Activated T-helper 1 cell treated with anti-CD3 and anti-CD28 coated beads, Interleukin-12 subunit alpha, Interleukin-12 subunit beta, Interleukin-2, Interleukin-4 antibody, amounts not matched to agents 30 ng/mL and 10 ng/mL and 1 ng/mL, durations not matched to agents 14 hours and 24 hours and 36 hours (primary cell): Measurements from ENCODE around the gene SLC13A3. TPM values are rescaled to one million over a fixed set of nuclear protein-coding genes. Genes with fewer than 3 reads are reported as not detected.

ENCODE experiments used
- DNase-seq: peaks from one replicate; pipeline ENCODE4 v3.0.0; 2021; ENCODE audit warnings: low spot score
- H3K27ac Mint-ChIP-seq: one replicate; pipeline ENCODE4 v1.8.0; 2021; ENCODE audit warnings: mild to moderate bottlenecking, mixed read lengths
- H3K27me3 Mint-ChIP-seq: one replicate; pipeline ENCODE4 v1.8.0; 2022; ENCODE audit warnings: mild to moderate bottlenecking, moderate library complexity, mixed read lengths; ENCODE audit not compliant: insufficient read depth
- H3K36me3 Mint-ChIP-seq: one replicate; pipeline ENCODE4 v1.8.0; 2021; ENCODE audit warnings: low read depth, mixed read lengths
- H3K4me1 Mint-ChIP-seq: one replicate; pipeline ENCODE4 v1.8.0; 2021; ENCODE audit warnings: low read depth, mixed read lengths
- H3K4me3 Mint-ChIP-seq: one replicate; pipeline ENCODE4 v1.8.0; 2021; ENCODE audit warnings: mild to moderate bottlenecking, moderate library complexity, mixed read lengths
- H3K9me3 Mint-ChIP-seq: one replicate; pipeline ENCODE4 v1.8.0; 2021; ENCODE audit warnings: mixed read lengths
- intact Hi-C: fragments of 100-400 bp; cut with micrococcal nuclease; formaldehyde crosslinking; loops from one replicate; pipeline ENCODE4 v1.15.1; 2024
- total RNA-seq: library from RNA; stranded (reverse); gene quantifications from 2 replicates; pipeline ENCODE4 v1.2.3, GENCODE V29; 2022

The SLC13A3 gene
- total RNA-seq, 1 donor from 2014 or later, result not detected

DNA sequence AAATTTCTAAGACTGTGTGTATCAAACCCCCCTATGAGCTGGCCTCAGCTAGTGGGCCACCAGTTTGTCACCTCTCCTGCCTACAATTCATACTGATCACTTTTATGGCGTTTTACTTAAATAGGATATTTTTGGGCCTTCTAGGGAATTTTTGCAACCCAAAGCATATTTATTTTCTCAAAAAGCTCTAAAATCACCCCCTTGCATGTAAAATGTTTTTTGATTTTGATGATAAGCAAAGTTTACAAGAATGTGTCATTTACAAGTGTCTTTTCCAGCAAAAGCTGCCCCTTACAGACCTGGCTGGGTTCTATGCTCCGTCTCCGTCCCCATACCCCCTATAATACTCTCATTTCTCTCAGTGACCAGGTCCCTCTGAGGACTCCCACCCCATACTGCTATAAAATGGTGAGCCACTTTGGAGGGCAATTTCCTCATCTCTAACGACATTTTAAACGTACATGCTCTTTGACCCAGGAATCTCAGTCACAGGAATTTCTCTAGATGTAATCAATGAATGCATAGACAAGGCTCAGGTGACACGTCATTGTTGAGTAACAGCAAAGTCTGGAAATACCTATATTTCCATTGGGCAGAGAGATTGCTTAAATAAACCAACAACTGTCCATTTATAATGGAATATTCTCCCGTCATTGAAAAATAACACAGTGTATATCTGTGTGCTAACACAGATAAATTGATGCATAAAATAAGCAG, 86.9 kb downstream of the SLC13A3 start:
- Mint-ChIP-seq H3K9me3 (no peaks in the 10 kb centered on the region), H3K27me3 (peaks cover 7% of the 10 kb centered on the region), H3K4me3 (no peak overlapping the region), H3K36me3 (no peaks in the 10 kb centered on the region), H3K27ac (no peak overlapping the region), H3K4me1 (peaks cover 25% of the 10 kb centered on the region)
- DNase-seq, result no peak
- intact Hi-C loops, result no loop called here

DNA sequence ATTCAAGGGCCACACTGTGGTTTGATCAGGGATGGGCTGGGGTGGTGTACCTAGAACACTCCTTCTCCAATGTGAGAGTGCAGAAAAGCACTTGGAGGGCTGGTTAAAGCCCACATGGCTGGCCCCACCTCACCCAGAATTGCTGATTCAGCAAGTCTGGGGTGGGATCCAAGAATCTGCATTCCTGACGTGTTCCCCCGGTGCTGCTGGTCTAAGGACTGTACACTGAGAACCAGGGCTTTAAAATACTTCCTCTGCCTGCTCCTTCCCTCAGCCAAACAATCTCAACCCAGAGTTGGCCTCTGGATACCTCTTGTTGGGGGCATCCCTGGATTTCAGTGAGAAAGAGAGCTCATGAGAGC, 87.4 kb downstream of the SLC13A3 start:
- Mint-ChIP-seq H3K4me1 (peaks cover 26% of the 10 kb centered on the region), H3K36me3 (no peaks in the 10 kb centered on the region), H3K9me3 (no peaks in the 10 kb centered on the region), H3K27ac (no peak overlapping the region), H3K27me3 (peaks cover 7% of the 10 kb centered on the region), H3K4me3 (no peak overlapping the region)
- intact Hi-C loops, result no loop called here
- no peak for DNase-seq

DNA sequence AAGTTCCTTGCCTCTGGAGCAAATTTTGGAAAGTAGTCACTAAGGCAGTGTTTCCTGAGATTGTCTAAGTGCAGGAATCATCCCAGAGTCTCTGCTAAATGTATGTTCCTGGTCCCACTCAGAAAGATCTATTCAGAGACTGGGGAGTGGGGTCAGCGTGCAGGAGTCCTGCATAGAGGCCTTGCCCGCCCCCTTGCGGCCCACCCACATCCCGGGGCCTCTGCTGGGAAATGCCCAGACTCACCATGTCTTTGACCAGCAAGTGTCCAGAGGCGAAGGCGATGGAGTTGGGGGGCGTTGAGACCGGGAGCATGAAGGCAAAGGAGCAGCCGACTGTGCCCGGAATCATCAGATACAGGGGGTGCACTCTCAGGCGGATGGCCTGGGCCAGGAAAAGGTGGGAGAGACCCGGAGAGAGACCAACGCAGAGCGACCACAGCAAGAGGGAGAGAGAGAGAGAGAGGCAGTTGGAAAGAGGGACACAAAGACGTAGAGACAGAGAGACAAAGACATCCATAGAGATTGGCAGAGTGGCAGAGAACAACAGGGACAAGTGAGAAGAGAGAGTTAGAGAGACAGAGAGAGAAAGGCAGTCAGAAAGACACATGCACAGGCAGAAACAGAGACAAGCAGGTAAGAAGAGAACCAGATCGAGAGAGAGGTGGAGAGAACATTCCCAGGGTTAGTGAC, 87.9 kb downstream of the SLC13A3 start:
- H3K9me3 Mint-ChIP-seq, result no peaks in the 10 kb centered on the region
- H3K27me3 Mint-ChIP-seq, result peaks cover 7% of the 10 kb centered on the region
- peaks cover 31% of the 10 kb centered on the region for H3K4me1 Mint-ChIP-seq
- no peaks in the 10 kb centered on the region for H3K36me3 Mint-ChIP-seq
- no peak overlapping the region for H3K4me3 Mint-ChIP-seq
- intact Hi-C loops, result no loop called here
- DNase-seq, result no peak
- no peak overlapping the region for H3K27ac Mint-ChIP-seq

DNA sequence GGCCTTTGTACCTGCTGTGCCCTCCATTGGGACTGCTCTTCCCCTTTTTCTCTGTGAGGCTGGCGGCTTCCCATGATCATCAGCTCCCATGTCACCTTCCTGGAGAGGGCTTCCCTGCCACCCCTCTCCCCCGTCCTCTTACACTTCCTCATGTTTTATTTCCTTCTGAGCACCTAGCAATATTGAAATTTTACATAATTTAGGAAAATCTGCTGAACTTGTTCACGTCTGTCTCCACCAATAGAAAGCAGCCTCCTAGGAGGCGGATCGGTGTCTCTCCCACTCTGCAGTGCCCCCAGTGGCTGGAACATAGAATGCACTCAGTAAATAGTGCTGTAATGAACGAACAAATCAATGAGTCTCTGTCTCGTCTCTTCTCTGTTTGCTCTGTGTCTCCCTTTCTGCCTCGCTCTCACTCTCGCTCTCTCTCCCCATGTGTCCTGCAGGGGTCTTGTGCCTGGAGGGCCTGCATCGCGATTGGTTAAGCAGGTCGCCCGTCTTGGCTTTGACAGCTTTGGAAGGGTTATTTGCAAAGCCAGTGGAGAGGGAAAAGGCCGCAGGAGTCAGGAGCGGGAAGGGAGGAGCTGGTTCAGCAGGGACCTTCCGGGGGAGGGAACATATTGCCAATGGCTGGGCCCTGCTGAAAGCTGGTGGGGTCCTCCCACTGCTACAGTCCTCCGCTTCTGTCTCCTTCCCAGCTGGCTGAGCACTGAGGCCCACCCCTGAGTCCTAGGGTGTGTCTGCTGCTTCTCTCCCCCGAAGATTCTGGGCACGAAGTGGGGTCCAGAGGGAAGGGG, 88.7 kb downstream of the SLC13A3 start:
- Mint-ChIP-seq H3K4me1 (peaks cover 36% of the 10 kb centered on the region), H3K36me3 (peaks cover 2% of the 10 kb centered on the region), H3K4me3 (no peak overlapping the region), H3K27ac (no peak overlapping the region), H3K9me3 (no peaks in the 10 kb centered on the region), H3K27me3 (peaks cover 6% of the 10 kb centered on the region)
- intact Hi-C loops, result loop anchor here (1.0 kb wide), 4 partner anchors 9 to 127 kb away; partner anchors contain the start of gene TP53RK
- DNase-seq, result peak; percentile 53

DNA sequence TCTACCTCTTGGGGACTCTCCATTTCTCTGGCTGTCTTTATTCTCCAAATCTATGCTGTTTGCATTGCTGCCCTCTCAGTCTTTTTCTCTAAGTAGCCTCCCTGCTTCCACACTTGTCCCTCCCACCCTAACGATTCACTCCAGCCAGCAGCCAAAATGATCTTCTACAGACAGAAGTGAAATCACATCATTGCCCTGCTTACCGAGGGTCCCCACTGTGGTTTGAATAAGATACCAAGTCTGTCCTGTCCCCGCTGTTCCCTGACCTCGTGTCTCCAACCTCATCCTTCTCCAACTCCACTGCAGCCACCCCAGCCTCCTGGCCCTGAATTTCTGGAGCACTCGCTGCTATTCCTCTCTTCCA, 89.3 kb downstream of the SLC13A3 start:
- H3K27me3 Mint-ChIP-seq, result peaks cover 5% of the 10 kb centered on the region
- no peak overlapping the region for H3K27ac Mint-ChIP-seq
- H3K4me3 Mint-ChIP-seq, result no peak overlapping the region
- H3K4me1 Mint-ChIP-seq, result peaks cover 39% of the 10 kb centered on the region
- no peak for DNase-seq
- intact Hi-C loops, result loop anchor here (1.0 kb wide), 4 partner anchors 9 to 127 kb away; partner anchors contain the start of gene TP53RK
- peaks cover 2% of the 10 kb centered on the region for H3K36me3 Mint-ChIP-seq
- H3K9me3 Mint-ChIP-seq, result no peaks in the 10 kb centered on the region

DNA sequence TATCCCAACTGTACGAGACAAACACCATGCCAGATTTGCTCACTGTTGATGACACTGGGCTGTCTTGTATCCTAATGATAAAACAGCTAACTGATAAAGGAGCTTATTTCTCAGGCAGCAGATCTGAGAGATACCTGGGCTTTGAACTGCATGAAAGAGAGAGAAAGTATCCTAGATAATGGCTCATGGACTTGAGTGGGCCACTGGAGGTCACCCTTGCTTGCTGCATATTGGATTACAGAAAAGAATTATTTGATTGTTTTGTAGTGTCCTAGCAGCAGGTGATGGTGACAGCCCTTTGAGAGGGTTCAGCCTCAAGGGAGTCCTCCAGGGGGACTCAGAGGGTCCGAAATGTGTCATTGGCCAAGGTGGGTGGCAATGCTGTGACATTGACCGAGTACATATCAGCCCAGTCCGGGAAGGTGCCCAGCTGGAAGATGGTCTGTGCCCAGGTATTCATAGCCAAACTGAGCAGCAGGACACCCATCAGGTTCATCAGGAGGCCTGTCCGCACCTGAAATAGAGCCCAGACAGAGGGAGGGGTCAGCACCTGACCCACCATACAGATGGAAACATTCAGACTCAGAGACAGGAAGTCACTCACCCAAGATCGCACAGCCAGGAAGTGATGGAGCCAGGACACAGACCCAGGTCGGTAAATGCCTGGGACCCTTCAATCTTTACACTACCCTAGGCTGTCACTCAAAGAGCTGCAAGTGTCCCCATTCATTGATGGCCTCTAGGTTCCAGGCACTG, 91.4 kb downstream of the SLC13A3 start:
- peaks cover 2% of the 10 kb centered on the region for H3K36me3 Mint-ChIP-seq
- no peak for DNase-seq
- no peaks in the 10 kb centered on the region for H3K9me3 Mint-ChIP-seq
- H3K27ac Mint-ChIP-seq, result no peak overlapping the region
- H3K4me3 Mint-ChIP-seq, result no peak overlapping the region
- intact Hi-C loops, result loop anchor here (2.0 to 10.0 kb wide), 2 partner anchors 15 to 475 kb away; partner anchors contain the start of gene NCOA5
- H3K4me1 Mint-ChIP-seq, result peaks cover 53% of the 10 kb centered on the region
- H3K27me3 Mint-ChIP-seq, result no peaks in the 10 kb centered on the region

DNA sequence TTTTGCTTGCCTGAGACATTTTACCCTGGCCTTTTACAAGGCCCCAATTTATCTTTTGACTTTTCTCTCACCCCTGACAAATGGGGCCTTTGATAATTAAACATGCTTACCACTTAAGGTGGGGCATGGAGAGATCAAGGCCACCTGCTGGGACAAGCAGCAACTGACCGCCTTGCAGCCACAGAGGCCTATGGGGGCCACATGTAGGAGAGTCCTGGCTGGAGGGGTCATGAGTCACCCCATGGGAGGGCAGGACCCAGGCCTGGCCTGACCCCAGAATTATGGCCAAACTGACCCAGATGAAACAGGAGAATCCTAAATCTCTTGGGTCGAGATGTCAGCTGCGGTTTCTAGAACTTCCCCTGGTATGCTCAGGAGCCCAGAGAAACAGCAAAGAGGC, 92.3 kb downstream of the SLC13A3 start:
- Mint-ChIP-seq H3K27me3 (no peaks in the 10 kb centered on the region), H3K36me3 (peaks cover 2% of the 10 kb centered on the region), H3K27ac (no peak overlapping the region), H3K4me1 (peaks cover 62% of the 10 kb centered on the region), H3K4me3 (no peak overlapping the region), H3K9me3 (no peaks in the 10 kb centered on the region)
- intact Hi-C loops, result loop anchor here (2.0 to 10.0 kb wide), 2 partner anchors 14 to 474 kb away; partner anchors contain the start of gene NCOA5
- DNase-seq, result no peak

DNA sequence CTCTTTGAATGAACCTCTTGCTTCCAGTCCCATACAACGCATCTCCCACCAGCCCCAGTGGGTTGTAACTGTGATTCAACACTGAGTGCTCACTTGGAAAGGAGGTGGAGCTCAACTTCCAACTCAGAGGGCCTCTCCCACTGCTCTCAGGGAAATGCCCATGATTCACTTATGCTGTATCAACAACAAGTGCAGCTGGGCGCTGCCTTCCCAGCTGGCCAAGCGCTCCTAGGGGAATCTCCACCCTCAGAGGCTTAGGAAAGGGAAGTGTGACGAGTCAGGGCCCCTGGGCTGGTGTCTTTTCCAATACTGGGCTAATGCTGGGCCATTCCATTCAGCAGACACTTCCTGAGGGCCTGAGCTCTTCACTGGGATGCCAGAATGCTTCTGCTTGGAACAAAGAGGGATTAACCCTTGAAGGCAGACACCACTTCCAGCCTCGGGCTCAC, 92.7 kb downstream of the SLC13A3 start:
- intact Hi-C loops, result loop anchor here (1.0 to 10.0 kb wide), 3 partner anchors 14 to 474 kb away; partner anchors contain the start of genes NCOA5 and TP53RK
- Mint-ChIP-seq H3K36me3 (peaks cover 2% of the 10 kb centered on the region), H3K27me3 (no peaks in the 10 kb centered on the region), H3K4me3 (peak overlapping the region; percentile 8), H3K4me1 (peaks cover 67% of the 10 kb centered on the region), H3K9me3 (no peaks in the 10 kb centered on the region), H3K27ac (peak overlapping the region; percentile 81)
- no peak for DNase-seq

DNA sequence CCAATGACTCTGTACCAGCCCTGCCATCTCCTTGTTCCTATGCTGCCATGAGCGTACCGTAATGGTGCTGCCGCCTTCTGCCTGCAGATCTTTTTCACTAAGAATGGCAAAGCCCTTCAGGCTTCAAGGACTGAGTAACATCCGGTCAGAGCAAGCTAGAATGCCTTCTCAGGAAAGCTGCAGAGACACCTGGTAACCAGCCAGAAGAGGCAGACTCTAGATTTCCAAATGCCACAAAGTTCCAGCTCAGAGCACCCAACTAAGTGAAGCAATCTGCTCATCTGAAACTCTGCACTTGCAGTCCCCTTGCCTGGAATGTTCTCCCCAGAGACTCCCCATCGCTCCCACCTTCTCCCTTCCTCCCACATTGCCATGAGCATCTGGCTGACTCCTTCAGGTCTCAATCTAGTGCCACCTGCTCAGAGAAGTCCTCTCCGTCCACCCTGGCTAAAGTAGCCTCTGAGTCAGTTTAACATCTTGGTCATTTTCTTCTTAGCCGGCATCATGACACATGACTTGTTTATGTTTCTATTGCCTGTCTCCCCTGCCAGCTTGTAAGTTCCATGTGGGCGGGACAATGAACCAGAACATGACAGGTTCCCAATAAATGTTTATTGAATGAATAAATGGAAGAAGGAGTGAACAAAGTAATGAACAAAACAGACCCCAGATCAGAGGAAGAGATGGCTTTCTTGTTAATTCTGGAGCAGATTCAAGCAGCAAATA, 93.9 kb downstream of the SLC13A3 start:
- H3K9me3 Mint-ChIP-seq, result no peaks in the 10 kb centered on the region
- intact Hi-C loops, result loop anchor here (10.0 kb wide), 1 partner anchor 473 kb away; the partner anchor contains the start of gene NCOA5
- H3K4me3 Mint-ChIP-seq, result no peak overlapping the region
- peaks cover 78% of the 10 kb centered on the region for H3K4me1 Mint-ChIP-seq
- peak overlapping the region; percentile 81 for H3K27ac Mint-ChIP-seq
- DNase-seq, result no peak
- no peaks in the 10 kb centered on the region for H3K27me3 Mint-ChIP-seq
- peaks cover 2% of the 10 kb centered on the region for H3K36me3 Mint-ChIP-seq

DNA sequence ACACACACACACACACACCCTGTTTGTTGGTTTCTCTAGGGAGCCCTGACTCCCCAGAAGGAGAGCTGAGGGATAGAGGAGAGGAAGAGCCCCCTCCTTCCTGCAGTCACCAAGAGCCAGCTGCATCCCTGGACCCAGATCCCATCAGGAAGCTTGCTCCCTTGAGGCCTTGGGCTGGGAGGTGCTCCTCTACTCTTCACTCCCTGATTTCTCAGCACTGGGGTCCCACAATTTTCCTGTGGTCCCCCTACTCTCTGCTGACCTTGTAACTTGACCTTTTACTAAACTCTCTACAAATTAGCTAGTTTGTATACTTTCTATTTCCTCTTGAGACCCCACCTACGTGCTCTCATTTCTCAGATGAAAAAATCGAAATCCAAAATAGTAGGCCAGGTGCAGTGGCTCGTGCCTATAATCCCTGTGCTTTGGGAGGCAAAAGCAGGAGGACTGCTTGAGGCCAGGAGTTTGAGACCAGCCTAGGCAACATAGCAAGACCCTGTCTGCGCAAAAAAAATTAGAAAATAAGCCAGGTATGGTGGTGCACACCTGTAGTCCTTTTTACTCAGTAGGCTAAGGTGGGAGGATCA, 95.8 kb downstream of the SLC13A3 start:
- DNase-seq, result no peak
- intact Hi-C loops, result loop anchor here (10.0 kb wide), 1 partner anchor 471 kb away; the partner anchor contains the start of gene NCOA5
- Mint-ChIP-seq H3K9me3 (no peaks in the 10 kb centered on the region), H3K27me3 (no peaks in the 10 kb centered on the region), H3K4me1 (peaks cover 88% of the 10 kb centered on the region), H3K4me3 (no peak overlapping the region), H3K27ac (peak overlapping the region; percentile 25), H3K36me3 (peaks cover 2% of the 10 kb centered on the region)

DNA sequence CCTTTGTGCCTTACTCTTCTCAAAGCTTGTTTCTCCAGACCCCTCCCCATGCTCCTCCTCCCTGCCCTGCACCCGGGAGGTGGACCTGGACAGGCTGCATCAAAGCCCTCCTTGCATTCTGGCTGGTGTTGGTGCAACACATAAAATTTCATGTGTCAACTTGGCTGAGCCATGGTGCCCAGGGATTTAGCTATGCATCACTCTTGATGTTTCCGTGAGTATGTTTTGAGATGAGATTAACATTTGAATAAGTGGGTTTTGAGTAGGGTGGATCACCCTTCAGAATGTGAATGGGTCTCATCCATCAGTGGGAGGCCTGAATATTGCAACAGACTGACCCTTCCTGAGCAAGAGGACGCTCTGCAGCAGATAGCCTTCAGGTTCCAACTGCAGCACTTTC, 96.4 kb downstream of the SLC13A3 start:
- Mint-ChIP-seq H3K27ac (no peak overlapping the region), H3K9me3 (no peaks in the 10 kb centered on the region), H3K27me3 (no peaks in the 10 kb centered on the region), H3K36me3 (peaks cover 2% of the 10 kb centered on the region), H3K4me1 (peaks cover 84% of the 10 kb centered on the region), H3K4me3 (no peak overlapping the region)
- intact Hi-C loops, result loop anchor here (5.0 to 10.0 kb wide), 2 partner anchors 437 to 470 kb away; partner anchors contain the start of gene NCOA5
- DNase-seq, result no peak
